Kidney (tissue), 14 donors: Measurements from ENCODE around the gene KLHL3. TPM values are rescaled to one million over a fixed set of nuclear protein-coding genes. Genes with fewer than 3 reads are reported as not detected.

ENCODE experiments used
- DNase-seq, 5 donors: peaks; one replicate each; pipeline ENCODE4 v3.0.0-alpha.2; 2013 to 2020
- FAIRE-seq: peaks from 2 replicates; lab custom pipeline; 2012; peaks lifted over from hg19 to GRCh38; lab: Jason Lieb, UNC
- H3K27ac ChIP-seq, 2 donors: one replicate each; pipeline ENCODE4 v1.7.0; 2013; ENCODE audit warnings: low read depth in 2 of 2, low read length in 2 of 2, inconsistent platforms in 1 of 2
- H3K27me3 ChIP-seq: one replicate; pipeline ENCODE4 v1.7.1; 2013; ENCODE audit warnings: low read length, inconsistent platforms; ENCODE audit not compliant: control insufficient read depth, insufficient read depth
- H3K36me3 ChIP-seq, 3 donors: one replicate each; pipeline versions ENCODE4 v1.7.0 to v1.7.1; 2013; ENCODE audit warnings: low read length in 3 of 3, control low read depth in 1 of 3, inconsistent platforms in 1 of 3; ENCODE audit not compliant: insufficient read depth in 3 of 3, control insufficient read depth in 2 of 3
- H3K4me1 ChIP-seq, 3 donors: one replicate each; pipeline versions ENCODE4 v1.7.0 to v1.7.1; 2013; ENCODE audit warnings: low read length in 3 of 3, inconsistent platforms in 1 of 3, low read depth in 1 of 3; ENCODE audit not compliant: control insufficient read depth in 2 of 3, insufficient read depth in 2 of 3
- H3K4me3 ChIP-seq, 3 donors: one replicate each; pipeline versions ENCODE4 v1.7.0 to v1.8.1; 2013; ENCODE audit warnings: low read length in 3 of 3, control low read depth in 1 of 3, inconsistent platforms in 1 of 3
- H3K9ac ChIP-seq, 3 donors: one replicate each; pipeline versions ENCODE4 v1.7.0 to v1.7.1; 2013; ENCODE audit warnings: low read length in 3 of 3, control low read depth in 1 of 3, inconsistent platforms in 1 of 3
- H3K9me3 ChIP-seq, 3 donors: one replicate each; pipeline versions ENCODE4 v1.7.0 to v1.7.1; 2013; ENCODE audit warnings: low read length in 3 of 3, control low read depth in 1 of 3, inconsistent platforms in 1 of 3; ENCODE audit not compliant: control insufficient read depth in 2 of 3, insufficient read depth in 1 of 3
- CTCF ChIP-seq: IDR thresholded peaks from 3 replicates; pipeline ENCODE4 v1.5.1; 2012; ENCODE audit warnings: mild to moderate bottlenecking, moderate library complexity, borderline replicate concordance; ENCODE audit not compliant: insufficient read depth; ENCODE audit errors: extremely low read depth
- intact Hi-C: fragments of 100-400 bp; cut with DNase I; formaldehyde crosslinking; loops from one replicate; pipeline ENCODE4 v1.11.1; 2022
- polyA plus RNA-seq: library from polyadenylated mRNA; stranded (reverse); fragments of 350-450 nt; fragmentation: Illumina TruSeq; extraction: RNeasy Lipid Tissue Mini Kit (QIAGEN cat#74804); gene quantifications from one replicate; pipeline ENCODE4 v1.2.3, GENCODE V29; 2014; ENCODE audit warnings: low read depth, low replicate concordance; ENCODE audit not compliant: insufficient read depth
- total RNA-seq: library from RNA; stranded (reverse); fragmentation: NEBNext Ultra II Directional; extraction: Animal tissue kit (Norgen Biotek cat#: 25700); gene quantifications from one replicate; pipeline ENCODE4 v1.2.1, GENCODE V29; 2021
- donor health status: control.
- donor health status: control.
- donor health status: control.
- donor health status: control.
- donor health status: control.
- donor health status: DM: yes; HTN: yes; CAD: no.
- donor health status: Normal renal cell carcinoma (clear cell type).

KLHL3 gene
- total and polyA plus RNA-seq, 2 donors from 2014 or later, result 8.6 to 15.0 TPM

- intact Hi-C loops, result loop anchor here (10.0 kb wide), 1 partner anchor 63 kb away; no protein-coding TSS in a partner anchor
- H3K9ac ChIP-seq, result no peak overlapping the region
- no peaks in the 10 kb centered on the region for H3K36me3 ChIP-seq
- H3K27me3 ChIP-seq, result no peaks in the 10 kb centered on the region
- no peak overlapping the region for H3K27ac ChIP-seq
- H3K4me1 ChIP-seq, result peaks cover 0 to 7% (median 0%) of the 10 kb centered on the region in 3 donors
- FAIRE-seq (no peak), DNase-seq (no peak)
- no peaks in the 10 kb centered on the region for H3K9me3 ChIP-seq
- TF ChIP-seq CTCF, result no peak
- no peak overlapping the region for H3K4me3 ChIP-seq
Observed at GRCh38 chr5:137727623-137728022, 8.3 kb downstream of the KLHL3 start.

- Histone ChIP-seq H3K9me3 (no peaks in the 10 kb centered on the region), H3K27ac (no peak overlapping the region), H3K9ac (no peak overlapping the region), H3K4me3 (no peak overlapping the region), H3K27me3 (no peaks in the 10 kb centered on the region), H3K4me1 (peaks cover 0 to 7% (median 0%) of the 10 kb centered on the region in 3 donors), H3K36me3 (peaks cover 0 to 2% (median 0%) of the 10 kb centered on the region in 3 donors)
- no peak for TF ChIP-seq CTCF
- FAIRE-seq, result no peak
- intact Hi-C loops, result loop anchor here (10.0 kb wide), 1 partner anchor 59 kb away; no protein-coding TSS in a partner anchor
- no peak for DNase-seq
Observed at GRCh38 chr5:137724251-137724650, 11.6 kb downstream of the KLHL3 start.

GRCh38 chr5:137718611-137719010 is 17.3 kb downstream of the KLHL3 start:
- H3K4me1 ChIP-seq, result no peaks in the 10 kb centered on the region
- FAIRE-seq (no peak), DNase-seq (no peak)
- no peak for TF ChIP-seq CTCF
- no peaks in the 10 kb centered on the region for H3K27me3 ChIP-seq
- H3K4me3 ChIP-seq, result no peak overlapping the region
- no peak overlapping the region for H3K9ac ChIP-seq
- intact Hi-C loops, result no loop called here
- H3K27ac ChIP-seq, result no peak overlapping the region
- H3K9me3 ChIP-seq, result no peaks in the 10 kb centered on the region
- H3K36me3 ChIP-seq, result peaks cover 0 to 2% (median 0%) of the 10 kb centered on the region in 3 donors

- H3K9ac ChIP-seq, result no peak overlapping the region
- intact Hi-C loops, result no loop called here
- peaks cover 0 to 2% (median 0%) of the 10 kb centered on the region in 3 donors for H3K36me3 ChIP-seq
- FAIRE-seq (no peak), DNase-seq (no peak)
- TF ChIP-seq CTCF, result no peak
- no peak overlapping the region for H3K4me3 ChIP-seq
- H3K27ac ChIP-seq, result no peak overlapping the region
- no peaks in the 10 kb centered on the region for H3K9me3 ChIP-seq
- H3K27me3 ChIP-seq, result no peaks in the 10 kb centered on the region
- H3K4me1 ChIP-seq, result no peaks in the 10 kb centered on the region
Observed at GRCh38 chr5:137716337-137716736, 19.6 kb downstream of the KLHL3 start.
